ENCODE data around the gene LTB.

Gene LTB

GRCh38 chr6:31614075-31614619 lies 31.9 kb upstream of the LTB start:
- Histone ChIP-seq H3K27me3 (ENCODE audit: low read depth, low read length) (no peaks in the 10 kb centered on the region), H3K9me3 (ENCODE audit: insufficient read depth, low read length) (no peaks in the 10 kb centered on the region), H2AFZ (ENCODE audit: low read depth, low read length) (peak overlapping the region; percentile 29), H3K4me1 (ENCODE audit: low read length) (peaks cover 15% of the 10 kb centered on the region), H3K27ac (ENCODE audit: low read length) (peak overlapping the region; percentile 59), H3K4me2 (ENCODE audit: low read length) (peak overlapping the region; percentile 75), H3K79me2 (ENCODE audit: low read length) (no peaks in the 10 kb centered on the region), H3K36me3 (replicated peaks; ENCODE audit: low read depth, low read length) (no peaks in the 10 kb centered on the region), H4K20me1 (ENCODE audit: insufficient read depth, low read length) (no peaks in the 10 kb centered on the region), H3K4me3 (ENCODE audit: low read length) (peak overlapping the region; percentile 42), H3K9ac (ENCODE audit: low read length) (peak overlapping the region; percentile 33; the same call in 1 of the 2 replicates)
- no peak for TF ChIP-seq CTCF (IDR thresholded peaks at IDR 0.05; ENCODE audit: low read depth, low read length)
- TF ChIP-seq EZH2phosphoT487 (IDR thresholded peaks at IDR 0.05; ENCODE audit: low read depth), result no peak

GRCh38 chr6:31610968-31611367 lies 28.7 kb upstream of the LTB start:
- no peak overlapping the region for H3K4me3 ChIP-seq (ENCODE audit: low read length)
- H4K20me1 ChIP-seq (ENCODE audit: insufficient read depth, low read length), result no peaks in the 10 kb centered on the region
- no peak overlapping the region for H3K4me2 ChIP-seq (ENCODE audit: low read length)
- H2AFZ ChIP-seq (ENCODE audit: low read depth, low read length), result no peak overlapping the region
- no peaks in the 10 kb centered on the region for H3K79me2 ChIP-seq (ENCODE audit: low read length)
- no peak overlapping the region for H3K27ac ChIP-seq (ENCODE audit: low read length)
- no peaks in the 10 kb centered on the region for H3K27me3 ChIP-seq (ENCODE audit: low read depth, low read length)
- no peaks in the 10 kb centered on the region for H3K9me3 ChIP-seq (ENCODE audit: insufficient read depth, low read length)
- TF ChIP-seq CTCF (IDR thresholded peaks at IDR 0.05; ENCODE audit: low read depth, low read length) (no peak), EZH2phosphoT487 (IDR thresholded peaks at IDR 0.05; ENCODE audit: low read depth) (no peak)
- H3K36me3 ChIP-seq (replicated peaks; ENCODE audit: low read depth, low read length), result no peaks in the 10 kb centered on the region
- peaks cover 15% of the 10 kb centered on the region for H3K4me1 ChIP-seq (ENCODE audit: low read length)
- H3K9ac ChIP-seq (ENCODE audit: low read length), result no peak overlapping the region

GRCh38 chr6:31609519-31610406 lies 27.5 kb upstream of the LTB start:
- Histone ChIP-seq H4K20me1 (ENCODE audit: insufficient read depth, low read length) (no peaks in the 10 kb centered on the region), H3K9ac (ENCODE audit: low read length) (no peak overlapping the region), H3K36me3 (replicated peaks; ENCODE audit: low read depth, low read length) (no peaks in the 10 kb centered on the region), H3K4me3 (ENCODE audit: low read length) (no peak overlapping the region), H3K79me2 (ENCODE audit: low read length) (no peaks in the 10 kb centered on the region), H3K4me1 (ENCODE audit: low read length) (peaks cover 8% of the 10 kb centered on the region), H3K9me3 (ENCODE audit: insufficient read depth, low read length) (no peaks in the 10 kb centered on the region), H3K27me3 (ENCODE audit: low read depth, low read length) (no peaks in the 10 kb centered on the region), H3K27ac (ENCODE audit: low read length) (no peak overlapping the region), H3K4me2 (ENCODE audit: low read length) (no peak overlapping the region), H2AFZ (ENCODE audit: low read depth, low read length) (no peak overlapping the region)
- TF ChIP-seq EZH2phosphoT487 (IDR thresholded peaks at IDR 0.05; ENCODE audit: low read depth) (no peak), CTCF (IDR thresholded peaks at IDR 0.05; ENCODE audit: low read depth, low read length) (no peak)

GRCh38 chr6:31607317-31607716 lies 25.1 kb upstream of the LTB start:
- no peak overlapping the region for H3K4me2 ChIP-seq (ENCODE audit: low read length)
- no peaks in the 10 kb centered on the region for H4K20me1 ChIP-seq (ENCODE audit: insufficient read depth, low read length)
- no peak overlapping the region for H3K27ac ChIP-seq (ENCODE audit: low read length)
- H3K27me3 ChIP-seq (ENCODE audit: low read depth, low read length), result no peaks in the 10 kb centered on the region
- no peaks in the 10 kb centered on the region for H3K36me3 ChIP-seq (replicated peaks; ENCODE audit: low read depth, low read length)
- no peaks in the 10 kb centered on the region for H3K9me3 ChIP-seq (ENCODE audit: insufficient read depth, low read length)
- H3K79me2 ChIP-seq (ENCODE audit: low read length), result no peaks in the 10 kb centered on the region
- TF ChIP-seq EZH2phosphoT487 (IDR thresholded peaks at IDR 0.05; ENCODE audit: low read depth) (no peak), CTCF (IDR thresholded peaks at IDR 0.05; ENCODE audit: low read depth, low read length) (no peak)
- H3K4me1 ChIP-seq (ENCODE audit: low read length), result no peaks in the 10 kb centered on the region
- no peak overlapping the region for H3K9ac ChIP-seq (ENCODE audit: low read length)
- H3K4me3 ChIP-seq (ENCODE audit: low read length), result no peak overlapping the region
- no peak overlapping the region for H2AFZ ChIP-seq (ENCODE audit: low read depth, low read length)

Measured in OCI-LY3 (cell line).